Measurements from ENCODE around the gene C14orf132.

Gene C14orf132

DNA sequence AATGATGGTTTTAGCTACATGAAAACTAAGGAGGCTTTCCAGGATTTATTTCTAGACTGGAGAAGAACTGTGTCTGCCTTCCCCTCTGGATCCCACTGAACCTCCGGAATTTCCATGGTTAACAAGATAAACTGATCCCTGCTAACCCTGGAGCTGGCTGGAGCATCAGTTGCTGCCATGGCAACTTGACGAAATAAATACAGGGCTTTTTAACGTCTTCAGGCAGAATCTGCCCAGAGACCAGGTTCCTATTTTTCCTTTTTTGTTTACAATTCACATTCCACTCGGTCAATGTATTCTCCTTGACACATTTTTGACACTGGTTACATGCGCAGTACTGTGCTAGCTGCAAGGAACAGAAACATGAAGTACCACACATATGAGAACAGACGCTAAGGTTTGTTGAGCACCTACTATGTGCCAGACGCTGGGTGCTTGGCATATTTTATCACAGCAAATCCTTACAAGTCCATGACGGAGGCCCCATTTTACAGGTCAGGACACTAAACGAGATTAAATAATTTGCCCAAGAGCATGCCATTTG is 1.7 kb downstream of the C14orf132 start:
- DNase-seq: no peak

GRCh38 chr14:96042248-96042930 is 3.2 kb downstream of the C14orf132 start:
- DNase-seq: no peak

DNA sequence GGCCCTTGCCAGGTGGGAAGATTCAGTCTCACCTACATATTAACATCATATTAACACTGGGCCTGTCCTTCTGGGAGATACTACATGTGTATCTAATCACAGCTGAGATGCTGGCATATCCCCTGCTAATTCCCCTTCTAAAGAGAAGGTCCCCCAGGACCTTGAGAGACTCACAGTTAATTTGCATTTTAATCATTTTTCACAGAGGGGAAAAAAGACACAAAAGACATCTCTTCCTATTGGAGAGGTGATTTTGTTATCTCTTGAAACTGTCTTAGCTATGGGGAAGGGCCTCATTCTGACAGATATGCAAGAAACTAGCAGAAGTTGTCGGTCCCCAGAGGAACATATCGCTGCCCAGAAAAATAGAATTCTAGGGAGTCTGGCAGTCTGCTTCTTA is 7.5 kb downstream of the C14orf132 start:
- no peak for DNase-seq

- no peak for DNase-seq
Measured at GRCh38 chr14:96047101-96047500, 7.9 kb downstream of the C14orf132 start.

- DNase-seq: no peak
Measured at GRCh38 chr14:96049932-96050331, 10.8 kb downstream of the C14orf132 start.

DNA sequence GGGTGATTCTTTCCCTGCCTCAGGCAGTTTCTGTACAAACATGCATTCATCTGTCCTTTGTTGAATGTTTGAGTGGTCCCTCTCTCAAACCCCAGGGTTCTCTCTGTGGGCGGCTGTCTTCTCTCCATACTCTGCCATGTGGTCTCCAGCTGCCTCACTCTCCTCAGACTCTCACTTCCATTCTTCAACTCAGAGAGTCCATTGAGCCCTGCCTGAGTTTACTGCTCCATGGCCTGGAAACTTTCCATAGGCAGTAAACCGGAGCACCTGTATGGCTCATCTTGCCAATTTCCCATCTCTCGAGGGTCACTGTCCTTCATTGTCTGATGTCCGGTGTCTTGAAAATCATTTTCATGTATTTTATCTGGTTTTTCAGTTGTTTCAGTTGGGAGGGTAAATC is 11.3 kb downstream of the C14orf132 start:
- DNase-seq: no peak

GRCh38 chr14:96051231-96051630 is 12.1 kb downstream of the C14orf132 start:
- no peak for DNase-seq

DNA sequence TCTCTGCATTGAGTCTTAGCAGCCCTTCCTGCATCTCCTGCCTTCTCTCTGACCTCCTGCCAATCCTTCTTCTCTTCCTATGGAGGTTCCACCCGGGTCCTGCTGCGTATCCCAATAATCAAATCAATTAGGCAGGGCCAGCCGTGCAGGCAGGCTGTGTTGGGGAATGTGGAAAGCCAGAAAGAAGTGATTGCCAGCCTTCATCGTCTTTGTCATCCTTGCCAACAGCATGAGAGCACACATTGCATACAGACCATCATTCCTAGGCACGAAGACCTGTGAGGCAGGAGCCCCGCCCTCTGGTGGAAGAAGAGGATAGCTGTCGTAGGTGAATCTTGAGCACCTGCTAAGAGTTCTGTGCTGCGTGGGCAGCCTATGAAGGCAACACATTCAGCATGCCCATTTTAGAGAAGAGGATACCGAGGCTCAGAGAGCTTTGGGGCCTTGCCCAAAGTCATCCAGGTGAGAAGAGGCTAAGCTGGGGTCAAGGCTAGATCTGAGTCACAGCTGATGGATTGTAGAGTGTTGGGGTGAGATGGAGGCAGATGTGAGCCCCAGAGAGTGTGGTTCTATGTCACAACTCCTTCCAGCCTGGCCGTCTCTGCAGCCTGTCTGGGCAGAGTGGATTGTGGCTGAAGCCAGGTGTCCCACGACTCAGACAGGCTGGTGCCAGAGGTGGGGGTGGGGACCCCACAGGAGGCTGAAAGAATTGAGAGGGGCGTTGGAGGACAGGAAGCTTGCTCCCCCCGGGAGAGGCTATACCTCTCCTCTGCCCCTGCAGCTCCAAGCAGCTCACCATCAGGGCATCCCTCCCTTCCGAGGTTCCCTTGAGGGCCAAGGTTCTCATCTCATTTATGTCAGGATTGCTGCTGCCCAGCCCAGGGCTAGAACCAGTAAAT is 12.7 kb downstream of the C14orf132 start:
- DNase-seq: peak in 1 of 5 experiments; percentile 10

GRCh38 chr14:96052541-96053247 is 13.5 kb downstream of the C14orf132 start:
- DNase-seq: no peak

DNA sequence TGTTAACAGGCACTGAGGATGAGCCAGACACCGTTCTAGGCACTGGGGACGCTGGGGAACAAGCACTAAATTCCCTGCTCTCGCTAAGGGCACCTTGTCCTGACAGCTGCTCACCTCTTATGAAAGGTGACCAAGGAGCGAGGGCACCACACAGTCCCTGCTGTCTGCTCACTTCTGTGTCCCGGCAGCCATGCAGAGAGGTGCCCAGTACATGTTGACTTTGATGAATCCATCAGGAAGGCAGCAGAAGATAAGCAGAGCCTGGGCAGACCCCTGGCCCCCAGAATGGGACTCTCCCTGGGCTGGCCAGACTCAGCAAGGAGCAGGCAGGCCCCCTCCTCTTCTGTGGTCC is 14.1 kb downstream of the C14orf132 start:
- no peak for DNase-seq

GRCh38 chr14:96053600-96054381 is 14.6 kb downstream of the C14orf132 start:
- no peak for DNase-seq

DNA sequence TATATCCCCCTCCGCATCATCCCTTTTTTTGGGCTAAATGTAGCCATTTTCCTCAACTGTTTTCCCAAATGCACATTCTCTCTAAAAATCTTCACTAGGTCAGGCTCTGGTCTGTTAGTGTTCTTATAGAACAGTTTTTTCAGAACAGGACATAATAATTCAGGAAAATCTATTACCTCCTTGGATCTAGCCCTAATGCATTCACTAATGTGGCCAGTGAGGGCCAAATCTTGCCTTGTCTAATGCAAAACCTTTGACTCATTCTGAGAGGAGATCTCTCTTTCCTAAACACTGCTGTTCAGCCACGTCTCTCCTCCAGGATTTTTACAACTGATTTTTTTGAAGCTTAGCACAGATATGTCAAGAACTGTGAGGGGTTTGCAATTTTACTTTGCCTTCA is 15.5 kb downstream of the C14orf132 start:
- no peak for DNase-seq

- no peak for DNase-seq
Measured at GRCh38 chr14:96055065-96055752, 16.0 kb downstream of the C14orf132 start.

DNA sequence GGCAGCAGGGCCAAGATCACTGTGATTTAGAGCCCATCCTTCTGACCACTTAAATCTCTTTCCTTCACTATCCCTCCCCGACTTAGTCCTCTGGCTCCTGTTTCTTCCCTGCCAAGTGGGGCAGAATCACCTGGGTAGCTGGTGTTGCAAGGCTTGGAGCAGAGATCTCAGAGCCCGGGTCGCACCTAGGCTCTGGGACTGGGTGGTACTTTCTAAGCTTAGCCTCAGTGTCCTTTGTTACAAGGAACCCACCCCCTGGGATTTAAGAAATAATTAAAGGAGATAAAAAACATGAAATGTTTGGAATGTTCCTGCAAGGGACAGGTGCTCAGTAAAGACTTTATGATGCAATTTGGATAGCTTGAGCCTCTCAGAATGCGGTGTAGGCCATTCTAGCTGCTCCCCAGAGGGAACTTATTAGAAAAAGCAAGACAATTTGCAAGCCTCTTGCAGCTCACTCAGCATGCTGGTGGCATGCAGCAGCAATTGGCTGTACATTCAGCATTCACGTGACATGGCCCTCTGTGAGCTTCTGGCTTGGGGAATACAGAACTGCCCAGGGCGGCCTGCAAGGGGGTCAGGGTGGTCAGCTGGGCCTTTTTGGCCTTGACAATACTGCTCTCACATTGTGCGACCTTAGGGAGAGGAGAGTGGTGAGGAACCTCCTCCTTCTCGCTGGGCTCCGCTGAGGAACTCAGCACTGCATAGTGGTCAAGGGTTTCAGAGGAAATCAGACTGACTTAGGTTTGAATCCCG is 16.8 kb downstream of the C14orf132 start:
- DNase-seq: no peak

DNA sequence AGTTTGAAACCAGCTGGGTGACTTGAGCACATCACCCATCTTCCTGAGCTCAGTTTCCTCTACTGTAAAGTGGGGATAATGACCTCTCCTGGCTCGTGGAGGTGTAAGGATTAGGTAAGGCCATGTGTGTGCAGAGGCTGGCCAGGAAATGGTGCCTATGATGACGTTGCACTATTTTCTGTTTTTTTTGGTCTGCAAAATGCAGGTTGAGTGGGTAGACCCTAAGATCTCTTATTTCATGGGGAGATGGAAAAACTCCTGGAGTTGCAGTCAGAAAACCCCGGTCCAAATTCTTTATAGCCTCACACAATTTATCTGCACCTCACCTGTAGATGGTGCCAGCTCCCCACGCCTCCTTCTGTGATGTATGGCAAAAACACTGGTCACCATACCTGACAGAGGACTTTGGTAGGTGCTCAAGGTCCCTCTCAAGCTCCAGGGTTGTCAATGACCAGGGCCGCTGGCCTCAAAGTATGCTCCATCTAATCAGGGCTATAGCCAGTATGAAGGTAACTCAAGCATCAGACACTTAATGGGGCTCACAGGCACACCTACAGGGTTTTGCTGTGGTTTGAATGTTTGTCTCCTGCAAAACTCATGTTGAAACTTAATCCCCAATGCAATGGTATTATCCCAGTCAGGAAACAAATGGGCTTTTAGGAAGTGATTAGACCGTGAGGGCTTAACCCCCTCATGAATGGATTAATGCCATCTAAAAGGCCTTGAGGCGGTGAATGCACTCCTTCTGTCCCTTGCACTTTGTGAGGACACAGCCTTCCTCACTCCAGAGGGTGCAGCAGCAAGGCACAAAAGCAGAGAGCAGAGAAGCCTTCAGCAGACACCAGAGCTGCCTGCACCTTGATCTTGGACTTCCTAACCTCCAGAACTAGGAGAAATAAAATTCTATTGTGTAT is 17.6 kb downstream of the C14orf132 start:
- no peak for DNase-seq

GRCh38 chr14:96057738-96058137 is 18.6 kb downstream of the C14orf132 start:
- no peak for DNase-seq

- no peak for DNase-seq
Measured at GRCh38 chr14:96058576-96059200, 19.5 kb downstream of the C14orf132 start.

GRCh38 chr14:96059519-96060135 is 20.5 kb downstream of the C14orf132 start:
- no peak for DNase-seq

Measured in T-helper 2 cell (primary cell).